Hypothalamus (tissue), 51 donors: ENCODE measurements around the gene CSRP2.

Experiments used
- DNase-seq, 51 donors: peaks; one replicate each; lab custom pipeline; 2025; lab: John Stamatoyannopoulos, UW

The CSRP2 gene

GRCh38 chr12:76878899-76879709, at the start of gene CSRP2:
Gene CSRP2, minus strand, starts transcription at chr12:76879019. Its CDS starts 12,759 bp downstream, at chr12:76866260.
- peak in 47 of 51 donors; percentile 10 to 85 (median 58) for DNase-seq

- no peak for DNase-seq
Observed at GRCh38 chr12:76927170-76927784, 48.5 kb upstream of the CSRP2 start.

DNA sequence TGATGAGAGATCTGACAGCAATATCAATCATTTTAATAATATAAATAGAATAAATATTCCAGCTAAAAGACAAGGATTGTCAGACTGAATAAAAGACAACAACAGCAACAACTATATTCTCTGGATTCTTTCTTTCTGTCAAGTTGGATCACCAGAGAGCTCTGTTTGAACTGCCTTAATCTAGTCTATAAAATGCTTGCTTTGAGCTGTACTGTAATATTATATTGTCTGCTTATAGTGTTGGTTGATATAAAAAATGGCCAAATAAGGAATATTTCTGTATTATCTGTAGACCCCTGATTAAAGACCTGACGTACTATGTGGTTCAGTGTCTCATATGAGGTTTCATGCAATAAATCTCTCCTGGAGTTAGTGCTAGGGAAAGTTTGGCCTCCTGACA, 46.3 kb upstream of the CSRP2 start:
- DNase-seq = no peak

- no peak for DNase-seq
Observed at GRCh38 chr12:76922866-76923265, 44.0 kb upstream of the CSRP2 start.

- DNase-seq = no peak
Observed at GRCh38 chr12:76921891-76922664, 43.3 kb upstream of the CSRP2 start.

DNA sequence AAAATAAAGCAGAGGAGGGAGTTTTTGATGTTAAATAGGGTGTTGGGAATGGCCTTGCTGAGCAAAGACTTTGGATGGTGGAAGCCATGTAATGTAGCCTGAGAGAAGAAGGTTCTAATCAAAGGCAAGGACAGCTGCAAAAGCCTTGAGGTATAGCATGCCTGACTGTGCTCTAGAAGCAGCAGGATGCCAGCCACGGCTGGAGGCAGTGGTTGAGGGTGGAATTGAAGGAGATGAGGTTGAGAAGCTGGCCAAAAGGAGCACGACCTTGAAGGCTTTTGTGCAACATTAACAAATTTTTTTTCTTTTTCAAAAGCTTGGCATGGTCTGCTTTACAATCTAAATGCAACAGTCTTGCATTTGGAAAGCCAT, 42.3 kb upstream of the CSRP2 start:
- DNase-seq = no peak

DNA sequence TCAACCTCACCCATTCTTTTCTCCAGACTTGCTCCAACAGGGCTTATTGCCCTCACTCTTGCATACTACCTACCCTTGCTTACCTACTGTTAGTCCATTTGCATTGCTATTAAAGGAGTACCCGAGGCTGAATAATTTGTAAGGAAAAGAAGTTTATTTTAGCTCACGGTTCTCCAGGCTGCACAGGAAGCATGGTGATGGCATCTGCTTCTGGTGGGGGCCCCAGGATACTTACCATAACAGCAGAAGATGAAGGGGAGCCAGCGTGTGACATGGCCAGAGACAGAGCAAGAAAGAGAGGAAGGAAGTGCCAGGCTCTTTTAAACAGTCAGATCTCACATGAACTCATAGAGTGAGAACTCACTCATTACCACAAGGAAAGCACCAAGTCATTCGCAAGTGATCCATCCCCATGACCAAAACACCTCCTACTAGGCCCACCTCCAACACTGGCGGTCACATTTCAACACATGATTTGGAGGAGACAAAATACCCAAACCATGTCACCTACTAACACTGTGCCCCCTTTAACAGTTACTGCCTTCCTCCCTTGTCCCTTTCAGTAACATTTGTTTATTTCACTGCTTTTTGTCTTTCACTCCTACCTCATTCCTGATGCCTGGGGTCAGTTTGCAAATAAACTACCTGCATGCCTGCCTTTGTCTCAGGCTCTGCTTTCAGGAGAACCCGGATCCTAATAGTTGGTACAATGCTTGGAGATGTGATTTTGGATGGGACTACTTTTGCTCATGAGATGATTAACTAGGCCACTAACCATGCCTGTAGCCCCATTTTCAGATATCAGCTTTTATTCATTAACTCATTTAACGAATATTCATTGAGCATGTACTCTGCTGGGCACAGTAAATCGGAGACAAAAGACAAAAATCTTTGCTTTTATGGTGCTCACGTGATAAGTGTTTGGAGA, 41.6 kb upstream of the CSRP2 start:
- DNase-seq = no peak

- no peak for DNase-seq
Observed at GRCh38 chr12:76919383-76920171, 40.8 kb upstream of the CSRP2 start.

- no peak for DNase-seq
Observed at GRCh38 chr12:76916170-76916540, 37.3 kb upstream of the CSRP2 start.

DNA sequence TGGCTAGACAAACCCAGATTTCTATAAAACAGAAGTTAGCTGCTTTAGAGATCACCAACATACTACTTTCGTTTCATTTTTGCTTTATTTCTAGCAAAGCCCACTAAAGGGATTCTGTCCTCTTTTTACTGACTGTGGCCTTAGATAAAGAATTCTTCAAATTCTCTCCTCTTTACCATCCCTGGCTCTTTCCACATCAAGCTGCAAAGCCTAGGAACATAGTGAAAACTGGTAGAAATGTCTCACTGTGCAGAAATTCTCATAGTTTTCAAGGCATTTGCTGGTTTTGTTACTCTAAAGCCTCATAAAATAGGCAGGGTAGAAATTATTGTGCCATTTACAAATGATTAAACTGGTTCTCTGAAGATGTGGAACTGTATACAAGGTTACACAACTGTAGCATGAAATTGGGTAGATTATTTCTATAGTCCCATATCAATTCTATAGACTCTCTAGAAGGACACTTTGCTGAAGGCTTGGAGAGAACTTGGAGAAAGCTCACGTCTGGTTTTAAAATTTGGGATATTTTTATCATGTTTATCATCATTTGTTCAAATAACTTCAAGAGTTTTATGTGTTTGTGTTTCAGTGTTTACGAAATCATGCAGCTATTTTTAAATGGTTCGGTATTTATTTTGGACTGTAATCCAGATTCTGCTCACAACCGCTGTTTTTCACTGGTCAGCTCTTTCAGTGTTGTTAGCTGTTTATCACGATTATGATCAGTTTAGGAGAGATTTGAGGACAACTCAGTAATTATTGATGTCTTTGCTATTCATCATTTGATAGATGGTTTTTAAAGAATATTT, 36.7 kb upstream of the CSRP2 start:
- DNase-seq = no peak

DNA sequence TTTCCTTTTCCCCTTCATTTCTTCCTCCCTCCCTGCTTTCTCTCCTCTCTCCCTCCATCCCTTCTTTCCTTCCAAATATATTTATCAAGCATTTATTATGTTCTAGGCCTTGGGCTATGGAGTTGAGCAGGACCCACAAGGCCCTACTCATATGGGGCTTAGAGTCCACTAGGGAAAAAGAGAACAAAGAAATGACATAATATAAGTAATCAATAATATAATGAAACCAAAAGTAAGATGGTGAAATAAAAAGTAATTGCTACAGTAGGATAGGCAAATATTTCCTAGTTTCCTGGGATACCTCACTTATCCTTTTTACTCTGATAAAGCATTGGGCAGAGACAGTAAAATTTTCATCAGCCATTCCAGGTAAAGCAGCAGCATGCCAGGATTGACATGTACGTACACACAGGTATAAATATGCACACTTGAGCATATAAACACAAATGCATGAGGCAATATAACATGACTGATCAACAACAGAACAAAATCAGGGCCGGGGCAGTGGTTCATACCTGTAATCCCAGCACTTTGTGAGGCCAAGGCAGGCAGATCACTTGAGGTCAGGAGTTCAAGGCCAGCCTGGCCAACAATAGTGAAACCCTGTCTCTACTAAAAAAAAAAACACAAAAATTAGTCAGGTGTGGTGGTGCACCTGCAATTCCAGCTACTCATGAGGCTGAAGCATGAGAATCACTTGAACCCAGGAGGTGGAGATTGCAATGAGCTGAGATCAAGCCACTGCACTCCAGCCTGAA, 35.5 kb upstream of the CSRP2 start:
- DNase-seq = no peak

- no peak for DNase-seq
Observed at GRCh38 chr12:76909290-76909689, 30.5 kb upstream of the CSRP2 start.

DNA sequence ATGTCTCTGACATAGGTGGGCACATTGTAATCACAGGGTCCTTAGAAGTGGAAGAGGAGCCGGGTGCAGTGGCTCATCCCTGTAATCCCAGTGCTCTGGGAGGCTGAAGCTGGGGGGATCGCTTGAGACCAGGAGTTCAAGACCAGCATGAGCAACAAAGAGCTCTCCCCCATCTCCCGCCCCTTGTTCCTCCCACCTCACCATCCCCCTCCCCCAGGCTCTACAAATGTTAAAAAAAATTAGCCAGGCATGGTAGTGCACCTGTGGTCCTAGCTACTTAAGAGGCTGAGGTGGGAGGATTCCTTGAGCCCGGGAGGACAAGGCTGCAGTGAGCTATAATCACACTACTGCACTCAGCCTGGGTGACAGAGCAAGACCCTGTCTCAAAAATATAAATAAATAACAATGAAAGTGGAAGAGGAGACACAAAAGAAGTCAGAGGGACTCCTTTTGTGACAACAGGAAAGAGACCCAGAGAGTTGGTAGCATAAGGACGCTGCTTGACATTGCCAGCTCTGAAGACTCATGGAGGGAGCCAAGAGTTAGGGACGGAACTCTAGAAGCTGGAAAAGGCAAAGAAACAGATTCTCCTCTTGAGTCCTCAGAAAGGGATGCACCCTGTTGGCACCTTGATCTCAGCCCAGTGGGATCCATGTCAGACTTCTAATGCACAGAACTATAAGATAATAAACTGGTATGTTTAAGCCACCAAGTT, 29.6 kb upstream of the CSRP2 start:
- no peak for DNase-seq

DNA sequence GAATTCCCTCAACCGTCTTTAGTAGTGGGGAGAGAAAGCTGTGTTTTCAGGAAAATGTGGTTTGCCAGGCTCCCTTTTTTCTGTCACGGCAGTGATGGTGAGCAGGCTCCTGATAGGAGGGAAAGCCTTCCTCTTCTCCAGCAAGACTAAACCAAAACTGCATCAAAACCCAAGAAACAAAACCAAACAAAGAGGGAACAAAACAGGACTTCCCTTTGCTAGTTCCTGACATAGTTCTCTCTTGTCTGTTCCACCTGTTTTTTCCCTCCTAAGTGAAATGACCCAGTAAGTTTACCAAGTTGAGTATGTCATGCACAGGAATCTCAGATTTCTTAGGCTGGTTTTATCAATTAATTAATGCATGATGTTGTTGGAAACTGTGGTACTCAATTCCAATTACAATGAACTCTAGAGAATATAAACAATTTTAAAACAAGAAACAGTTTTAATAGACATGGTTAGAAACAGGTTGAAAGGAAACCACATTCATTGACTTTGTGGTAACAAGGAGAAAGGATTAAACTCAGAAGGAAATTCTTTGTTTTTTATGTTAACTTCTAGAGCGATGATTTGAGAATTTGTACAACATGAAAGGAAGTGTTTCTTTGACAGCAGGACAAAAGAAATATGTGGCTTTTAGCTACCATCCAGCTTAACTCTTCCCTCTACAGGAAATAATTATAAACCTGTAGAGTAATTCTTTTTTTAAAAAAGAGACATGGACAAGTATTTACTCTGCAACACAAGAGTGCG, 23.0 kb upstream of the CSRP2 start:
- no peak for DNase-seq

DNA sequence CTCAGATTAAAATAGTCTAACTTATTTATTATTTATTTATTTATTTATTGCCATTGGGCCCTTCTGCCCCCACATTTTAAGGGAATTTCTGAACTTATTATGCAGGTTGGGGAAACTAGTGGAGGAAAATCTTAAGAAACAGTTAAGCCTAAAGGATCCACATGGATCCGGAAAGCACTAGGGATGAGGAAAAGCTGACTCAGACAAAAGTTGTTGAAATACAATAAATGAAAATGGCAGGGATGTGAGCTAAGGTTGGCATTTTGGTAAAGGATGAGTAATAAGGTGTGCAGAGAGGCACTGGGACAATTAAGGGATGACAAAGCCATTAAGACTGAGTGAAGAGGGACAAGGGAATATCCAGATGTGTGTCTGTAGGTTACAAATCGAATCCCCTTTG, 20.7 kb upstream of the CSRP2 start:
- DNase-seq = no peak

DNA sequence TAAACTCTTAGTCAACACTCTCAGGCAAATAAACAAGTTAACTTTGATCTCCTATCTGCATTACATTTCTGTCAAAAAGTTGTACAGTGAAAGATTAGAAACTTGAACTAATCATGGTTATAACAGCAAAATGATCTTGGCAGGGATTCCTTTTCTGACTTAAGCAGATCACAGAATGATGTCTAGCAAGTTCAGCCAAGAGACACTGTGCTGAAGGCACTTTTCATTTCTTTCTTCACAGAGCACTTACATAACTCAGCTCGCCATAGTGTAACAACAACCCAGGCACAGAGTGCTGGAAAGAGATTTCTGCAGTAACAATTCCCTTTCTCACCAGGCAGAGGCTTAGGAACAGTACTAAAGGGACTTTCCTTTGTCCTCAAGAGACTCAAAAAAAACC, 19.6 kb upstream of the CSRP2 start:
- DNase-seq = no peak

GRCh38 chr12:76896274-76896673, 17.5 kb upstream of the CSRP2 start:
- DNase-seq = no peak
